Renal cortical epithelial cell (primary cell): ENCODE data around the gene CLVS2. TPM values are rescaled to one million over a fixed set of nuclear protein-coding genes. Genes with fewer than 3 reads are reported as not detected.

Experiments
- total RNA-seq: library from RNA; depleted of rRNA; stranded (reverse); fragments of >200 nt; gene quantifications from 2 replicates; pipeline ENCODE4 v1.2.3, GENCODE V29; 2014

Gene CLVS2
- total RNA-seq, 1 donor from 2014 or later, result not detected

Other genes with a start within 250 kb of the CLVS2 start
- not detected in 2 replicates for gene FABP7, start 216.5 kb upstream of the CLVS2 start, total RNA-seq
- gene SMPDL3A, start 207.0 kb upstream of the CLVS2 start, total RNA-seq, result 8.4 and 9.6 TPM in 2 replicates